Suprapubic skin (tissue), 4 donors: ENCODE measurements around the gene MTURN. TPM values are rescaled to one million over a fixed set of nuclear protein-coding genes. Genes with fewer than 3 reads are reported as not detected.

Source experiments
- DNase-seq, 2 donors: peaks; one replicate each; pipeline ENCODE4 v3.0.0-alpha.2; 2019; ENCODE audit warnings: low spot score in 2 of 2
- H3K27ac ChIP-seq: fragments of 200-600 bp; sonication (generic); one replicate; pipeline ENCODE4 v1.5.1; 2019
- H3K27me3 ChIP-seq: fragments of 200-600 bp; sonication (generic); one replicate; pipeline ENCODE4 v1.5.1; 2019
- H3K36me3 ChIP-seq: fragments of 200-600 bp; sonication (generic); one replicate; pipeline ENCODE4 v1.5.1; 2019
- H3K4me1 ChIP-seq: fragments of 200-600 bp; sonication (generic); one replicate; pipeline ENCODE4 v1.5.1; 2019
- H3K4me3 ChIP-seq: fragments of 200-600 bp; sonication (generic); one replicate; pipeline ENCODE4 v1.5.1; 2019; ENCODE audit warnings: mild to moderate bottlenecking
- H3K9me3 ChIP-seq: fragments of 200-600 bp; sonication (generic); one replicate; pipeline ENCODE4 v1.5.1; 2019
- EP300 ChIP-seq: sonication (generic); formaldehyde crosslinking; IDR thresholded peaks from one replicate; pipeline ENCODE4 v1.6.1; 2017; ENCODE audit warnings: antibody characterized with exemption
- POLR2A ChIP-seq, 2 donors: fragments of 450-650 bp; IDR thresholded peaks; one replicate each; pipeline ENCODE4 v1.6.1; 2017; ENCODE audit warnings: antibody characterized with exemption in 2 of 2, mild to moderate bottlenecking in 2 of 2, moderate library complexity in 2 of 2
- POLR2AphosphoS5 ChIP-seq, 3 donors: sonication (generic); formaldehyde crosslinking; IDR thresholded peaks; one replicate each; pipeline ENCODE4 v1.6.1; 2017; ENCODE audit warnings: antibody characterized with exemption in 3 of 3
- WGBS: methylation state at CpG from one replicate; pipeline ENCODE4 v1.1.5; 2018; 5-methylcytosine and 5-hydroxymethylcytosine counted together
- total RNA-seq, 4 donors: library from RNA; depleted of rRNA; stranded (reverse); fragments of >200 nt; gene quantifications; one replicate each; pipeline ENCODE4 v1.1.0, GENCODE V29; 2016
- TF ChIP-seq, protein P1 (sequence below), 2 donors: fragments of 200-600 bp in 1 of 2; fragments of 450-650 bp in 1 of 2; sonication (generic) in 1 of 2; IDR thresholded peaks; one replicate each; pipeline ENCODE4 v1.5.1; 2016 to 2019; ENCODE audit warnings: antibody characterized with exemption in 2 of 2, mild to moderate bottlenecking in 1 of 2, moderate library complexity in 1 of 2

Gene MTURN
- total RNA-seq, 4 donors from 2014 or later = 42.9 to 103 (median 58.0) TPM

DNA sequence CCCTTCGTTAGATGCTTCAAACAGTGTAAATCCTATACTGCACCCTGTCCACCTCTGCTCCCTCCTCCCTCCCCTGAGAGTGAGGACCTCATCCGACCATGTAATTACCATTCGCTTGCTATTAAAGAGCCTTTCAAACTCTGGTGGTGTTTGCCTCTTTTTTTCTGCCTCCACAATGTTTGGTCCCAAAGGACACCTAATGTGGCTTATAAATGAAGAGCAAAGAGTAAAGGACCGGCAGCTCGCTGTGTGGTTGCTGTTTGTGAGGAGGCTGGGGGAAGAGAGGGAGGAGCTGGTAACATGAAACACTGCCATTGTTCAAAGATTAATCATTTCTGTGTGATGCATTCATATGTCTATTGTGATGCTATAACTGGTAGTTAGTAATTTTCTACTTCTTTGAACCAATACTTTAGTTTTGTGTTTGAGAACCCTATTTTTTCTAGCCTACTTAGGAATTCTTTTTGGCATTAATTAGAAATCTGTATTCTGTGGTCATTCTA lies 27.9 kb downstream of the MTURN start:
- no peaks in the 10 kb centered on the region for H3K27me3 ChIP-seq
- peak overlapping the region; percentile 56 for H3K27ac ChIP-seq
- TF ChIP-seq POLR2AphosphoS5 (IDR thresholded peaks at IDR 0.05) (no peak), EP300 (no peak), POLR2A (IDR thresholded peaks at IDR 0.05) (no peak)
- TF ChIP-seq, protein P1, sequence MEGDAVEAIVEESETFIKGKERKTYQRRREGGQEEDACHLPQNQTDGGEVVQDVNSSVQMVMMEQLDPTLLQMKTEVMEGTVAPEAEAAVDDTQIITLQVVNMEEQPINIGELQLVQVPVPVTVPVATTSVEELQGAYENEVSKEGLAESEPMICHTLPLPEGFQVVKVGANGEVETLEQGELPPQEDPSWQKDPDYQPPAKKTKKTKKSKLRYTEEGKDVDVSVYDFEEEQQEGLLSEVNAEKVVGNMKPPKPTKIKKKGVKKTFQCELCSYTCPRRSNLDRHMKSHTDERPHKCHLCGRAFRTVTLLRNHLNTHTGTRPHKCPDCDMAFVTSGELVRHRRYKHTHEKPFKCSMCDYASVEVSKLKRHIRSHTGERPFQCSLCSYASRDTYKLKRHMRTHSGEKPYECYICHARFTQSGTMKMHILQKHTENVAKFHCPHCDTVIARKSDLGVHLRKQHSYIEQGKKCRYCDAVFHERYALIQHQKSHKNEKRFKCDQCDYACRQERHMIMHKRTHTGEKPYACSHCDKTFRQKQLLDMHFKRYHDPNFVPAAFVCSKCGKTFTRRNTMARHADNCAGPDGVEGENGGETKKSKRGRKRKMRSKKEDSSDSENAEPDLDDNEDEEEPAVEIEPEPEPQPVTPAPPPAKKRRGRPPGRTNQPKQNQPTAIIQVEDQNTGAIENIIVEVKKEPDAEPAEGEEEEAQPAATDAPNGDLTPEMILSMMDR (IDR thresholded peaks at IDR 0.05) = no peak
- no peaks in the 10 kb centered on the region for H3K9me3 ChIP-seq
- H3K4me3 ChIP-seq = no peak overlapping the region
- H3K4me1 ChIP-seq = peaks cover 60% of the 10 kb centered on the region
- WGBS = 54% methylated on average over 5 of the region's 5 CpGs
- no peak for DNase-seq
- peaks cover 6% of the 10 kb centered on the region for H3K36me3 ChIP-seq

DNA sequence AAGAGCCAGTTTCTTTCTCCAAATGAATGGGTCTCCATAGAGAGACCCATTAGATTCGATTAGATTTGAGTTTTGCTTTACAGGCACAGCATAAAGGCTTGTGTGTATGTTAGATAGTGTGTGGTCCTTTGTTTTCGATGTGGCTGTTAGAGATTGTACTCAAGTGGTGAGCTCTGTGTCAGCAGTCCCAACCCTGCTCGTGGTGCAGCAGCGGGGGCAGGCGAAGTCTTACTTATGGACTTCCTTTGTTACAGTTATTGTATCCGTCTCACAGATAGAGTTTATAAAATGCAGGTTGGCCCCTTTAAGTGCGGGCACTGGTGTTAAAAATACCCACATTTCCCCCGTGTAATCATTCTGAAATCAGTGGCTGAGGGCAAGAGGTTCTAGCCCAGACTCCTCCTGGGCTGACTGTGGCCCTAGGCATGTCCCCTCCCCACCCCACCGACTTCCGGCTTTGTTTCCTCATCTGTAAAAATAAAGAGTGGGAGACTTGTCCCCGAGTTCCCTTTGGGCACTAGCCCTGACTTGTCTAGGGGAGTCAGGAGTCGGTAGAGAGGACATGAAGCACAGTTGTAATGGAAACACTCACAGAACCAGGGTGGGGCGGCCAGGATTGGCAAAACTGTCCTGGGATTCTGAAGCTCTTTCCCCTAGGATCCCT lies 28.6 kb downstream of the MTURN start:
- Histone ChIP-seq H3K27ac (peak overlapping the region; percentile 56), H3K36me3 (peaks cover 6% of the 10 kb centered on the region), H3K27me3 (no peaks in the 10 kb centered on the region), H3K4me3 (no peak overlapping the region), H3K9me3 (no peaks in the 10 kb centered on the region), H3K4me1 (peaks cover 63% of the 10 kb centered on the region)
- no peak for DNase-seq
- WGBS = 47% methylated on average over 13 of the region's 13 CpGs
- TF ChIP-seq EP300 (no peak), POLR2AphosphoS5 (IDR thresholded peaks at IDR 0.05) (no peak)
- TF ChIP-seq, protein P1 (IDR thresholded peaks at IDR 0.05) = no peak

DNA sequence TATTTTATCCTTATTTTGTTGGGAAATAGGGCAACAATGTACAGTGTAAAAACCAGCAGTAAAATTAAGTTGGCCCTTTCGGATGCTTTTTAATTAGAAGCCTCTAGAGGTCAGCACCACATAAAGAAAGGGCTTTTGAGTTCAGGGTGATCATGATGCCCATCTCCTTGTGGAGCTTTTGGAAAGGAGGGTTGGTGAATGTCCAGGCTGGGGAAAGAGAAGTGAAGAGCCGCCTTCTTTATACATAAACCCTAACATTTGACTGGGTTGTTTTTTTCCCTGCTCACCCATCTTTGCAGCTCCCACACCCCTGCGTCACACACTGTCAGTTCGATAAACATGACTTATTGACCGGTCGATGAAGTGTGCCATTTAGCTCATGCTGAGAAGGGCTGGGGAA lies 29.8 kb downstream of the MTURN start:
- peaks cover 66% of the 10 kb centered on the region for H3K4me1 ChIP-seq

DNA sequence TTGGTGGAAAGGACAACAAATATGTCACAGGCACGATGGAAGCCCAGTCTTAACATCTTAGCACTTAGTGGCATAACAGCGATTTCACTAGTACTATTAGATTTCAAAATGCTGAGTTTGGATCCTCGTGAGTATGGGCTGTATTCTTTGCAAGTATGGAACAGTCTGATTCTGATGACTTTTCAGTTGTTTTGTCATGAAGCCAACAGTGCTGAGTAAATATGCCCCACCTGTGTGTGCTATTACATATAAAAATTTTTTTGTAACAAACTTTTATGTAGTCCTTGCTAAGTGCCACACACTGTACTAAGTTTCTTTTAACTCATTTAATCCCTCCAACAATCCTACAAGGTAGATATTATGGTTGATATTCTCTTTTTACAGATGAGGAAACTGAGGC lies 30.8 kb downstream of the MTURN start:
- no peak overlapping the region for H3K27ac ChIP-seq

More for the DNA sequence above, 29.8 kb downstream of the MTURN start:
- no peaks in the 10 kb centered on the region for H3K9me3 ChIP-seq
- peaks cover 6% of the 10 kb centered on the region for H3K36me3 ChIP-seq
- DNase-seq = no peak
- H3K4me3 ChIP-seq = no peak overlapping the region
- H3K27ac ChIP-seq = no peak overlapping the region
- no peaks in the 10 kb centered on the region for H3K27me3 ChIP-seq
- TF ChIP-seq, protein P1 (IDR thresholded peaks at IDR 0.05) = peak; percentile 35 to 49
- TF ChIP-seq POLR2A (IDR thresholded peaks at IDR 0.05) = no peak
- WGBS = 74% methylated on average over 6 of the region's 6 CpGs

DNA sequence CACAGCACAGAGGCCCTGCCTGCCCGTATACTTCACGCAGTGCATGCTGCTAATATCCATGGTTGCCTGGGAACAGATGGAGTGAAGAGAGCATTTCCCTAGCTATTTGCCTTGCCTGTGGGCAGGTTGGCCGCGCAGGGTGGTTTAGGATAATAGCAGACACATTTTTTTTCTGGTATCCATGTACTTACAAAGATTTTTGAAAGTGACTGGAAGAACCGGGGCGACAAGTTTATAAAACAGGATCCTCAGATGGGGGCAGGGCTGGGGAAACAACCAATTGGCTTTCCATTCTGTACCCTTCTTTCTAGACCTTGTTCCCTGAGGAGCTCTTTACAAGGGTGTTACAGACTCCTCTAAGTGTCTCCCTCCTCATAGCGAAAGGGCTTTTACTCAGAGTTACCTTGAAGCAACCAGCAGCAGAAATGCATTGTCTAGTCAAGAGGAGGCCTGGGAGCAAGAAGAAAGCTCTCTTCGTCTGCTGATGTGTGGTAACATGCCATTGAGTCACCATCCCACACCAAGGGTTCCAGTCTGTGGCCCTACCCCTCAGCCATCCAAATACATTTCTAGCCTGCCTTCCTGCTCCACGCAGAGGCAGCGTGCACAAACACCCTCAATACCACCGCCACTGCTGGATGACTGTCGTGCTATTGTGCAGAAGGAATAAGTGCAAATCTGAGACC lies 31.5 kb downstream of the MTURN start:
- Histone ChIP-seq H3K27ac (peak overlapping the region; percentile 9), H3K36me3 (no peaks in the 10 kb centered on the region), H3K4me1 (peaks cover 76% of the 10 kb centered on the region), H3K9me3 (no peaks in the 10 kb centered on the region), H3K4me3 (no peak overlapping the region), H3K27me3 (no peaks in the 10 kb centered on the region)
- TF ChIP-seq EP300 (no peak), POLR2A (IDR thresholded peaks at IDR 0.05) (no peak), POLR2AphosphoS5 (IDR thresholded peaks at IDR 0.05) (no peak)
- TF ChIP-seq, protein P1 (IDR thresholded peaks at IDR 0.05) = no peak
- 60% methylated on average over 10 of the region's 12 CpGs for WGBS
- DNase-seq = no peak

More for the DNA sequence above, 30.8 kb downstream of the MTURN start:
- TF ChIP-seq, protein P1 (IDR thresholded peaks at IDR 0.05) = no peak
- TF ChIP-seq EP300 (no peak), POLR2AphosphoS5 (IDR thresholded peaks at IDR 0.05) (no peak), POLR2A (IDR thresholded peaks at IDR 0.05) (no peak)
- Histone ChIP-seq H3K4me3 (no peak overlapping the region), H3K36me3 (no peaks in the 10 kb centered on the region), H3K27me3 (no peaks in the 10 kb centered on the region), H3K9me3 (no peaks in the 10 kb centered on the region), H3K4me1 (peaks cover 70% of the 10 kb centered on the region)
- WGBS = 49% methylated on average over 3 of the region's 3 CpGs
- no peak for DNase-seq
